Activated CD8-positive, alpha-beta T cell treated with anti-CD3 and anti-CD28 coated beads for 36 hours (primary cell): Measurements from ENCODE around the gene PLOD1. TPM values are rescaled to one million over a fixed set of nuclear protein-coding genes. Genes with fewer than 3 reads are reported as not detected.
A peak's percentile ranks its signal among the peaks of the same experiment; 100 is the strongest.

Experiments
- ATAC-seq: fragments of 200-7000 bp; cut with Tn5 transposase; one replicate; pipeline ENCODE4 v1.10.0; 2021; ENCODE audit warnings: mild to moderate bottlenecking, moderate library complexity
- CTCF ChIA-PET: fragments of 350-600 bp; sonication (Branson Sonifier 250); formaldehyde crosslinking; loops from one replicate; lab custom pipeline; 2021; ENCODE audit warnings: antibody characterized with exemption; lab: Charles Lee
- POLR2A ChIA-PET: fragments of 350-600 bp; sonication (Branson Sonifier 250); formaldehyde crosslinking; loops from one replicate; lab custom pipeline; 2021; ENCODE audit warnings: antibody characterized with exemption; lab: Charles Lee
- DNase-seq: peaks from one replicate; pipeline ENCODE4 v3.0.0-alpha.2; 2020
- H3K27ac Mint-ChIP-seq: one replicate; pipeline ENCODE4 v1.8.0; 2021; ENCODE audit warnings: mild to moderate bottlenecking, mixed read lengths
- H3K27me3 Mint-ChIP-seq: one replicate; pipeline ENCODE4 v1.8.0; 2021; ENCODE audit warnings: mixed read lengths
- H3K36me3 Mint-ChIP-seq: one replicate; pipeline ENCODE4 v1.8.0; 2021; ENCODE audit warnings: low read depth, mixed read lengths
- H3K4me1 Mint-ChIP-seq: one replicate; pipeline ENCODE4 v1.8.0; 2021; ENCODE audit warnings: low read depth, mixed read lengths
- H3K4me3 Mint-ChIP-seq: one replicate; pipeline ENCODE4 v1.8.0; 2021; ENCODE audit warnings: mild to moderate bottlenecking, moderate library complexity, mixed read lengths
- H3K9me3 Mint-ChIP-seq: one replicate; pipeline ENCODE4 v1.8.0; 2021; ENCODE audit warnings: mixed read lengths
- intact Hi-C: fragments of 100-400 bp; cut with micrococcal nuclease; formaldehyde crosslinking; loops from one replicate; pipeline ENCODE4 v1.10.0; 2022
- total RNA-seq, 2 experiments: library from RNA; stranded (reverse); gene quantifications; one replicate each; pipeline ENCODE4 v1.2.3, GENCODE V29; 2021
- TF ChIP-seq, protein P1 (sequence below): fragments of 200-600 bp; IDR thresholded peaks from one replicate; pipeline ENCODE4 v1.8.0; 2022; ENCODE audit warnings: antibody characterized with exemption, mild to moderate bottlenecking

PLOD1 gene
- total RNA-seq, 2 experiments from 2014 or later: 21.5 to 22.0 TPM

DNA sequence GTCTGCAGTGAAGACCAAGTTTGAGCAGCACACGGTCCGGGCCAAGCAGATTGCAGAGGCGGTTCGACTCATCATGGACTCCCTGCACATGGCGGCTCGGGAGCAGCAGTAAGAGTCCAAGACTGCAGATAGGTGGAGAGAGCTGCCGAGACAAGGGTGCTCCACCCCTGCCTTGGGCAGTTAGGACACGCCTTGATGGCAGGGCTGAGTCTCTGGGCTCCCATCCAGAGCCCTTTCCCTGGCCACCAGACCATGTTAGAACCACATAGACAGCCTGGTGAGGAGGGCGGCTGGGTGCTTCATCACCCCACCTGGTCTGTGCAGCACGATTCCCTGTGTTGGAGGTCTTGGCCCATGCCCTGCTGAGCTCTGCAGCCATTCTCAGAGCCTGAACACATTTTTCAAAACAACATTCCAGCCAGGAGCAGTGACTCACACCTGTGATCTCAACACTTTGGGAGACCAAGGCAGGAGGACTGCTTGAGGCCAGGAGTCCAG lies 67.5 kb downstream of the PLOD1 start:
- H3K36me3 Mint-ChIP-seq: peaks cover 41% of the 10 kb centered on the region
- ATAC-seq (no peak), DNase-seq (no peak)
- TF ChIP-seq, protein P1, sequence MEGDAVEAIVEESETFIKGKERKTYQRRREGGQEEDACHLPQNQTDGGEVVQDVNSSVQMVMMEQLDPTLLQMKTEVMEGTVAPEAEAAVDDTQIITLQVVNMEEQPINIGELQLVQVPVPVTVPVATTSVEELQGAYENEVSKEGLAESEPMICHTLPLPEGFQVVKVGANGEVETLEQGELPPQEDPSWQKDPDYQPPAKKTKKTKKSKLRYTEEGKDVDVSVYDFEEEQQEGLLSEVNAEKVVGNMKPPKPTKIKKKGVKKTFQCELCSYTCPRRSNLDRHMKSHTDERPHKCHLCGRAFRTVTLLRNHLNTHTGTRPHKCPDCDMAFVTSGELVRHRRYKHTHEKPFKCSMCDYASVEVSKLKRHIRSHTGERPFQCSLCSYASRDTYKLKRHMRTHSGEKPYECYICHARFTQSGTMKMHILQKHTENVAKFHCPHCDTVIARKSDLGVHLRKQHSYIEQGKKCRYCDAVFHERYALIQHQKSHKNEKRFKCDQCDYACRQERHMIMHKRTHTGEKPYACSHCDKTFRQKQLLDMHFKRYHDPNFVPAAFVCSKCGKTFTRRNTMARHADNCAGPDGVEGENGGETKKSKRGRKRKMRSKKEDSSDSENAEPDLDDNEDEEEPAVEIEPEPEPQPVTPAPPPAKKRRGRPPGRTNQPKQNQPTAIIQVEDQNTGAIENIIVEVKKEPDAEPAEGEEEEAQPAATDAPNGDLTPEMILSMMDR: no peak
- H3K4me1 Mint-ChIP-seq: no peaks in the 10 kb centered on the region
- H3K27me3 Mint-ChIP-seq: no peaks in the 10 kb centered on the region
- no peaks in the 10 kb centered on the region for H3K9me3 Mint-ChIP-seq
- H3K27ac Mint-ChIP-seq: peak overlapping the region; percentile 79
- POLR2A ChIA-PET: interaction anchor here (1.1 kb wide), 1 partner anchor 94 kb away, joined by 7 read pairs; no protein-coding TSS in a partner anchor
- intact Hi-C loops: no loop called here
- CTCF ChIA-PET: interaction anchor here (0.8 to 1.5 kb wide), 5 partner anchors 9 to 45 kb away, joined by 3 to 5 read pairs (median 4); no protein-coding TSS in a partner anchor
- no peak overlapping the region for H3K4me3 Mint-ChIP-seq

DNA sequence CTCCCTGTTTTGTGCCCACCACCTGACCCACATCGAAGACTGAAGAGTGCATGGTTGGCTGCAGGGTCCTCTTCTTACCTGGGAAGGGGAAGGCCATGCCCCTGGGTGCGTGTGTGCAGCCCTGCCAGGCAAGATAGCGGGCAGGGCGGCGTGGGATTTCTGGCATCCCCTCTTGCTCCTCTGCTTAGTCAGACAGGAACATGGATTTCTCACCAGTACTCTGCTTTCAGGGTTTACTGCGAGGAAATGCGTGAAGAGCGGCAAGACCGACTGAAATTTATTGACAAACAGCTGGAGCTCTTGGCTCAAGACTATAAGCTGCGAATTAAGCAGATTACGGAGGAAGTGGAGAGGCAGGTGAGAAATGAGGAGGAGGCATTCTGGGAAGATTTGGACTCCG lies 69.2 kb downstream of the PLOD1 start:
- ChIA-PET POLR2A (interaction anchor here (0.6 to 2.2 kb wide), 3 partner anchors 23 to 94 kb away, joined by 3 to 7 read pairs (median 7); partner anchors contain the start of gene MFN2), CTCF (interaction anchor here (0.7 to 1.4 kb wide), 2 partner anchors 22 to 23 kb away, joined by 3 read pairs; no protein-coding TSS in a partner anchor)
- Mint-ChIP-seq H3K9me3 (no peaks in the 10 kb centered on the region), H3K36me3 (peaks cover 44% of the 10 kb centered on the region), H3K27me3 (no peaks in the 10 kb centered on the region), H3K4me1 (no peaks in the 10 kb centered on the region), H3K27ac (peak overlapping the region; percentile 32), H3K4me3 (no peak overlapping the region)
- no peak for DNase-seq
- intact Hi-C loops: no loop called here
- TF ChIP-seq, protein P1: no peak
- ATAC-seq: no peak

DNA sequence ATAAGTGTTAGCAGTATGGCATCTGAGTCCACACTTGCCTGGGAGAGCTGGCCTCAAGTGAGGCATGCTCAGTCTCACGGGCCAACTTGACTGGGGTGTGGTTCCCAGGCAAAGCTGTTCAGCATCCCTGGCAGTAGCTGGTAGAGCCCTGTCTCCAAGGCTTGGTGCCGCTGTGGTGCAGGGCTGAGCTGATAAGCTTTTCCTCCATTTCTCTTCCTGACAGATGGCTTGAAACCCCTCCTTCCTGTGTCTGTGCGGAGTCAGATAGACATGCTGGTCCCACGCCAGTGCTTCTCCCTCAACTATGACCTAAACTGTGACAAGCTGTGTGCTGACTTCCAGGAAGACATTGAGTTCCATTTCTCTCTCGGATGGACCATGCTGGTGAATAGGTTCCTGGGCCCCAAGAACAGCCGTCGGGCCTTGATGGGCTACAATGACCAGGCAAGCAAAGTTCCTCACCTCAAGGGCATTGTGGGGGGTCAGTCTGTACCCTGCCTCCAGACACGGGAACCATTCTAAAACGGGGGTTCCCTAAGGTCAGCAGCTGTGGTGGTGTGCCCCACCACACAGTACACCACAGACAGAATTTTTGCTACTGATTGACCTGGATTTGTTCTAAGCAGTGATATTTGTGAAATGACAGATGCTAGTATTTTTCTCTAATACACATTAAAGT lies 71.1 kb downstream of the PLOD1 start:
- intact Hi-C loops: no loop called here
- Mint-ChIP-seq H3K36me3 (peaks cover 52% of the 10 kb centered on the region), H3K27me3 (no peaks in the 10 kb centered on the region), H3K4me1 (no peaks in the 10 kb centered on the region), H3K4me3 (no peak overlapping the region), H3K27ac (peak overlapping the region; percentile 22), H3K9me3 (no peaks in the 10 kb centered on the region)
- TF ChIP-seq, protein P1: no peak
- no peak for ATAC-seq
- ChIA-PET POLR2A (interaction anchor here (1.7 to 2.3 kb wide), 3 partner anchors 25 to 98 kb away, joined by 7 to 11 read pairs (median 7); partner anchors contain the start of gene MFN2), CTCF (interaction anchor here (1.2 to 1.5 kb wide), 3 partner anchors 23 to 167 kb away, joined by 3 to 4 read pairs (median 3); no protein-coding TSS in a partner anchor)
- DNase-seq: no peak

DNA sequence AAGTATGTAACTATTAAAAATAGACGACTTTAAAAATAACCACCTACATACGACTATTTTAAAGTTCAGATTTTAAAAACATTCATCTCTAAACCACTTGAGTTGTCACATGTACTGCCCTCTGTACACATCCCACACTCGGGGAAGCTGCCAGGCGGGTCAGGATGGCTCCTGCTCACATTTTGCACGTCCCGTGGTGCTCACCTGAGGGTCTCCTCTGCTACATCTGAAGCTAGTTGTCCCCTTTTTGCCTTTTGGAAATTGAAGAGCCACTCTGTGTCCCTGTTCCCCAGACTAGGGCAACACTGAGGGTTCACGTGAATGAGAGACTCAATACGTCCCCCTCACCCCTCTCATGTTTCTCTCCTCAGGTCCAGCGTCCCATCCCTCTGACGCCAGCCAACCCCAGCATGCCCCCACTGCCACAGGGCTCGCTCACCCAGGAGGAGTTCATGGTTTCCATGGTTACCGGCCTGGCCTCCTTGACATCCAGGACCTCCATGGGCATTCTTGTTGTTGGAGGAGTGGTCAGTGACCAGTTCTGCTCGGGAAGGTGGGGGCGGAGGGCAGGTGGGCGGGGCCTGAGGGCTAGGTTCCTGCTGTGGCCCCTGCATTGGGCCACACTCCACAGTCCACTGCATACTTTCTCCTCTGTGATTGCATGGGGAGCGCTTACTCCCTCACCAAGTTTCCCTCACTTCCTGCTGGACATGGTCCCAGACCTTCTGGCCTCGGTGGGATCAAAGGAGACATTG lies 71.8 kb downstream of the PLOD1 start:
- ATAC-seq (no peak), DNase-seq (no peak)
- no peaks in the 10 kb centered on the region for H3K9me3 Mint-ChIP-seq
- ChIA-PET CTCF (interaction anchor here (1.2 to 1.5 kb wide), 2 partner anchors 24 to 168 kb away, joined by 3 read pairs; no protein-coding TSS in a partner anchor), POLR2A (interaction anchor here (2.2 to 2.3 kb wide), 2 partner anchors 96 to 98 kb away, joined by 7 to 11 read pairs; no protein-coding TSS in a partner anchor)
- no peaks in the 10 kb centered on the region for H3K4me1 Mint-ChIP-seq
- H3K27ac Mint-ChIP-seq: no peak overlapping the region
- TF ChIP-seq, protein P1: no peak
- no peaks in the 10 kb centered on the region for H3K27me3 Mint-ChIP-seq
- intact Hi-C loops: no loop called here
- H3K36me3 Mint-ChIP-seq: peaks cover 55% of the 10 kb centered on the region
- no peak overlapping the region for H3K4me3 Mint-ChIP-seq
